ENCODE results near the gene NQO1.
"Not testable (repeated sequence)": the region's sequence is repeated elsewhere in the genome, so short reads cannot be mapped to it uniquely, and the experiment has no call there.

The NQO1 gene

DNA sequence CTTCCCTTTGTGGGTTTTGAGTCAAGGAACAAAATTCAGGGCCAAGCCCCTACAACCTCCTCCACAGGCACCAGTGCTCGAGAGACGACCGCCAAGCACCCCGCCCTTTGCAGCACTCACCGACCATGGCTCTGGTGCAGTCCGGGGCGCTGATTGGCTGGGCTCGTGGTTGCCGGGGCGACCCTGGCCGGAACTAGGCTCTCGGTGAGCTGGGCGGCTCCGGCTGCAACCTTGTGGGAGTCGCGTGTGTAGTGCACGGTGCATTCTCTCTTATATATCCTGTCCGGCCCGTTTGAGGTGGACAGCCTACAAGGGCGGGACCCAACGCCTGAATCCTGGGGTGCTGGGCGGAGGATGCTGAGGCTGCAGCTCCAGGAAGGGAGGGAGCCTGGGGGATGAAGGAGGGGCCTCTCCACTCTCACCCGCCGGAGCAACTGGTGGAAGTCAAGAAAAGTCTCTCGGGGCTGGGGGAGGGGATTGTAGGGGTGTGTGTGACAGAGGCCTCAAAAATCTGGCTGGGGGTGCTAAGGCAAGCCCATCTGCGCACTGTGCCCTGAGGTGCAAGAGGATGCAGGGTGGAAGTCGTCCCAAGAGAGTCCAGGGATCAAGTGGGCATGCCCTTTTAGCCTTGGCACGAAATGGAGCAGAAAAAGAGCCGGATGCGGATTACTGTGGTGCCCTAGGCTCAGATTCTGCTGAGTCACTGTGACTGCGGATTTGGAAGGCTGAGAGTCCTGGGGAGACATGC, at the start of gene NQO1:
TSS of gene NQO1 (minus strand) at position 248 of the 748 bp plus-strand sequence. CDS start at position 127, 121 bp downstream.
- DNase-seq (ENCODE audit: low spot score) = peak; percentile 92
- H3K4me1 Mint-ChIP-seq (ENCODE audit: low read depth) = peaks cover 40% of the 10 kb centered on the region
- H3K27ac Mint-ChIP-seq = peak within 1 kb of the TSS; percentile 95
- peak within 1 kb of the TSS; percentile 94 for H3K4me3 Mint-ChIP-seq
- peaks cover 2% of the 10 kb centered on the region for H3K36me3 Mint-ChIP-seq (ENCODE audit: low read depth)
- no peaks in the 10 kb centered on the region for H3K9me3 Mint-ChIP-seq
- no peaks in the 10 kb centered on the region for H3K27me3 Mint-ChIP-seq (ENCODE audit: low read depth)

DNA sequence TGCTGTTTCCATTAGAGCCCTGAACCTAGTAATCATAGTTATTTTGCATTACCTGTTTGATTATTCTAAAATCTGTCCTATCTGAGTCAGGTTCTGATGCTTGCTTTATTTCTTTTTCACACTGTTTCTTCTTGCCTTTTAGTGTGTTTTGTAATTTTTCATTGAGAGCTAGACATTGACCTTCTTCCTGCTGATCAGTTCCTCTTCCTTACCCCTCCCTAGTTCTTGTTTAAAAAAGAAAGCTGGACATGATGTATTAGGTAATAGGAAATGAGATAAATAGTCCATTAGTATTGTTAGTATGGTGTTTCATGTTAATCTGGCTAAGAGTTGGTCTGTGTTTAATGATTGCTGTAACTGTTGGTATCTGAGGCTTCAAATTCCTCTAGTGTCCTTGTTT, 49.2 kb upstream of the NQO1 start:
- H3K4me3 Mint-ChIP-seq = no peak overlapping the region
- peaks cover 15% of the 10 kb centered on the region for H3K4me1 Mint-ChIP-seq (ENCODE audit: low read depth)
- H3K27ac Mint-ChIP-seq = no peak overlapping the region

GRCh38 chr16:69773260-69773947, 47.0 kb upstream of the NQO1 start:
- H3K27ac Mint-ChIP-seq = no peak overlapping the region
- DNase-seq (ENCODE audit: low spot score) = no peak
- H3K9me3 Mint-ChIP-seq = peaks cover 18% of the 10 kb centered on the region
- no peak overlapping the region for H3K4me3 Mint-ChIP-seq
- no peaks in the 10 kb centered on the region for H3K27me3 Mint-ChIP-seq (ENCODE audit: low read depth)
- H3K4me1 Mint-ChIP-seq (ENCODE audit: low read depth) = peaks cover 18% of the 10 kb centered on the region
- H3K36me3 Mint-ChIP-seq (ENCODE audit: low read depth) = peaks cover 21% of the 10 kb centered on the region

More for the DNA sequence above, 49.2 kb upstream of the NQO1 start:
- Mint-ChIP-seq H3K36me3 (ENCODE audit: low read depth) (peaks cover 19% of the 10 kb centered on the region), H3K9me3 (peaks cover 18% of the 10 kb centered on the region), H3K27me3 (ENCODE audit: low read depth) (no peaks in the 10 kb centered on the region)
- no peak for DNase-seq (ENCODE audit: low spot score)

GRCh38 chr16:69771651-69771967, 45.2 kb upstream of the NQO1 start:
- no peak for DNase-seq (ENCODE audit: low spot score)
- Mint-ChIP-seq H3K27ac (no peak overlapping the region), H3K36me3 (ENCODE audit: low read depth) (peaks cover 19% of the 10 kb centered on the region), H3K4me3 (no peak overlapping the region), H3K27me3 (ENCODE audit: low read depth) (no peaks in the 10 kb centered on the region), H3K9me3 (peaks cover 18% of the 10 kb centered on the region), H3K4me1 (ENCODE audit: low read depth) (peaks cover 24% of the 10 kb centered on the region)

GRCh38 chr16:69769404-69769803, 43.0 kb upstream of the NQO1 start:
- Mint-ChIP-seq H3K27ac (no peak overlapping the region), H3K36me3 (ENCODE audit: low read depth) (peaks cover 9% of the 10 kb centered on the region), H3K4me1 (ENCODE audit: low read depth) (peaks cover 24% of the 10 kb centered on the region), H3K4me3 (no peak overlapping the region), H3K9me3 (no peaks in the 10 kb centered on the region), H3K27me3 (ENCODE audit: low read depth) (no peaks in the 10 kb centered on the region)
- DNase-seq (ENCODE audit: low spot score) = no peak

DNA sequence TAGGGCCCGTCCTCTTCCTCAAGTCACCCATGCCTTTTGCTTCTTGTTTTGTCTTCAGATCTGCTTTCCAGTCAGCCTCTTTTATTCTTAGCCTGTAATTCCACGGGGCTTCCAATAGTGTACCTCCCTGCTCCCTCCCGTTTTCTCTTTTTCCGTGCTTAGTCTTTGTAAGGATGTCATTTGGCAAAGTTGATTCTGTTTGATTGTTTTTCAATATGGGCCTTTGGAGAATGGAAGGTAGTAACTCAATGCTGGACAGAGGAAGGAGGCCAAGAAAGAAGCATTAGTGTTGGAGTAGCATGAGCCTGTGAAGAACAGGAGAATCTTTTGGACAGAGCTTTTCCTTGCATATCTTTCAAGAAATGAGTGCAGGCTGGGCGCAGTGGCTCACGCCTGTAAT, 42.3 kb upstream of the NQO1 start:
- Mint-ChIP-seq H3K27me3 (ENCODE audit: low read depth) (no peaks in the 10 kb centered on the region), H3K36me3 (ENCODE audit: low read depth) (peaks cover 9% of the 10 kb centered on the region), H3K4me3 (no peak overlapping the region), H3K4me1 (ENCODE audit: low read depth) (peaks cover 25% of the 10 kb centered on the region), H3K27ac (no peak overlapping the region), H3K9me3 (no peaks in the 10 kb centered on the region)
- DNase-seq (ENCODE audit: low spot score) = no peak

DNA sequence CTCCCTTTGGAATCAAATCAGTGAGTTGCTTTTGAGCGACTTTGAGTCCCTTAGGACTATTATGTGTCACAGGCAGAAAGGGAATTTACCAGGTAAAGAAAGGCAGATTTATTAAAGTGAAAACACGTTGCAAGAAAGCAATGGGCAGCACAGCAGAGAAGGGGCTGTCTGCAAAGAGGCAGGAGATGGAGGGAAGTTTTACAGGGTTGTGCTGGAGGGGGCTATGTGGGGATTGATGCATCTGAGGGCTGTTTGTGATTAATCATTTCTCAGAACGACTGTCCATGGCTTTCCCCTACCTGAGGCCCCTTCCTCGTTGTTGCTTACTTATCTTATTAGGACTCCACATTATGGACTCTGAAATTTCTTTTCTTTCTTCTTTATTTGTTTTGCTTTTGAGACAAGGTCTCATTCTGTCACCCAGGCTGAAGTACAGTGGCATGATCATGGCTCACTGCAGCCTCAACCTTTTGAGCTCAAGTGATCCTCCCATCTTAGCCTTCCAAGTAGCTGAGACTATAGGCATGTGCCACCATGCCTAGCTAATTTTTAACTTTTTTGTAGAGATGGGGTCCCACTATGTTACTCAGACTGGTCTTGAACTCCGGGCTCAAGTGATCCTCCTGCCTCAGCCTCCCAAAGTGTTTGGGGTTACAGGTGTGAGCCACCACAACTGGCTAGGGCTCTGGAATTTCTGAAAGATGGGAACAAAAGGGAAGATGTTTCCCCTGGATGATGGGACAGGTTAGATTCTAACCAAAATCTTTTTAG, 41.3 kb upstream of the NQO1 start:
- H3K27ac Mint-ChIP-seq = no peak overlapping the region

DNA sequence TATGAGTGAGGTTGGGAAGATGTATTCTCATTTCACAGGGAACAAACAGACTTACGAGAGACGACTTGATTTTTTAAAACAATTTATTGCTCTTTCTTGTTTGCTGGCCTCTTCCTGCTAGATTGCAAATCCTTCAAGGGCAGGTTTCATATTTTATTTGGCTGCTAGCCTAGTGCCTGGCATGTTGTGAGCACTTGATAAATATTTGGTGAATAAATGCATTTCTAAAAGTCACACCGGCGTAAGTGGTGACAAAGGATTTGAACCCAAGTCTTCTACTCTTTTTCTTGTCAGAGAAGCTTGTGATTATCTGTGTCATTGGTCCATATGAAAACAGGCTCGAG, 37.2 kb upstream of the NQO1 start:
- no peak for DNase-seq (ENCODE audit: low spot score)
- peak overlapping the region; percentile 96 for H3K27ac Mint-ChIP-seq
- H3K4me1 Mint-ChIP-seq (ENCODE audit: low read depth) = peaks cover 27% of the 10 kb centered on the region
- peak overlapping the region; percentile 93 for H3K4me3 Mint-ChIP-seq
- no peaks in the 10 kb centered on the region for H3K27me3 Mint-ChIP-seq (ENCODE audit: low read depth)
- no peaks in the 10 kb centered on the region for H3K9me3 Mint-ChIP-seq
- H3K36me3 Mint-ChIP-seq (ENCODE audit: low read depth) = peaks cover 10% of the 10 kb centered on the region

More for the DNA sequence above, 41.3 kb upstream of the NQO1 start:
- Mint-ChIP-seq H3K4me3 (no peak overlapping the region), H3K36me3 (ENCODE audit: low read depth) (peaks cover 12% of the 10 kb centered on the region), H3K9me3 (no peaks in the 10 kb centered on the region), H3K27me3 (ENCODE audit: low read depth) (no peaks in the 10 kb centered on the region), H3K4me1 (ENCODE audit: low read depth) (peaks cover 26% of the 10 kb centered on the region)
- DNase-seq (ENCODE audit: low spot score) = no peak

DNA sequence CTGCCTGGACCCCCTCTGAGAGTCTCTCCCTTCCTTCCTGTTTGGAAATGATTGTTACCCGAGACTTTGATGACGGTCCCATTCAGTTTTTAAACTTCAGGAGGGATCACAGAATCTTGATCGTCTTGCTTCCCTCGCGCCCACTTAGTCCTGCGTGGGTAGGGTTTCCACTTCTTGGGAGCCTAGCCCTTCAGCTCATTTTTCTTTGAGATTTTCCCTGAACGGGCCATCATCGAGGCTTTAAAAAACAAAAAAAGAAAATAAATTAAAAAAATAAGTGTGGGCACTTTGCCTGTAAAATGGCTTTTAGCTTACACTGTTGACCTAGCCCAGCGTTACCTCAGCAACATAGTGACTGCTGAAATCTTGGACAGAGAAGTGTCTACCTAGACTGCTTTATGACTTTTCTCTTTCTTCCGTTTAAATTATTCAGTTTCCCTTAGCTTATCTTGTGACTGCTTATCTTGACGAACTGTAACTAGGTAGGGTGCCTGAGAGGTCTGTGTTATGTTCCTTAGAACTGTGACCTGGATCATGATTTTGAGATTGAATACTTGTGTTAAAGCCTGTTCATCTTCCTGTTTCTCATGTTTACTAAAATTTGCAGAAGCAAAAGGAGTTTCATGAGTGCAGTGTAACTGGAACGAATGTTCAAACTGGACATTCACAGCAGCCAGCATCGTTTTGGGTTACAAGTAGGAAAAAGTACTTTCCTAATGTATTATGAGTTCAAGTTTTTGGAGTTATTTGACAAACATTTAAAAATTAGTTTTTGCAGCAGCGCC, 36.6 kb upstream of the NQO1 start:
- Mint-ChIP-seq H3K36me3 (ENCODE audit: low read depth) (peaks cover 10% of the 10 kb centered on the region), H3K9me3 (no peaks in the 10 kb centered on the region), H3K27ac (peak overlapping the region; percentile 96), H3K27me3 (ENCODE audit: low read depth) (no peaks in the 10 kb centered on the region), H3K4me3 (peak overlapping the region; percentile 93), H3K4me1 (ENCODE audit: low read depth) (peaks cover 26% of the 10 kb centered on the region)
- DNase-seq (ENCODE audit: low spot score) = no peak

DNA sequence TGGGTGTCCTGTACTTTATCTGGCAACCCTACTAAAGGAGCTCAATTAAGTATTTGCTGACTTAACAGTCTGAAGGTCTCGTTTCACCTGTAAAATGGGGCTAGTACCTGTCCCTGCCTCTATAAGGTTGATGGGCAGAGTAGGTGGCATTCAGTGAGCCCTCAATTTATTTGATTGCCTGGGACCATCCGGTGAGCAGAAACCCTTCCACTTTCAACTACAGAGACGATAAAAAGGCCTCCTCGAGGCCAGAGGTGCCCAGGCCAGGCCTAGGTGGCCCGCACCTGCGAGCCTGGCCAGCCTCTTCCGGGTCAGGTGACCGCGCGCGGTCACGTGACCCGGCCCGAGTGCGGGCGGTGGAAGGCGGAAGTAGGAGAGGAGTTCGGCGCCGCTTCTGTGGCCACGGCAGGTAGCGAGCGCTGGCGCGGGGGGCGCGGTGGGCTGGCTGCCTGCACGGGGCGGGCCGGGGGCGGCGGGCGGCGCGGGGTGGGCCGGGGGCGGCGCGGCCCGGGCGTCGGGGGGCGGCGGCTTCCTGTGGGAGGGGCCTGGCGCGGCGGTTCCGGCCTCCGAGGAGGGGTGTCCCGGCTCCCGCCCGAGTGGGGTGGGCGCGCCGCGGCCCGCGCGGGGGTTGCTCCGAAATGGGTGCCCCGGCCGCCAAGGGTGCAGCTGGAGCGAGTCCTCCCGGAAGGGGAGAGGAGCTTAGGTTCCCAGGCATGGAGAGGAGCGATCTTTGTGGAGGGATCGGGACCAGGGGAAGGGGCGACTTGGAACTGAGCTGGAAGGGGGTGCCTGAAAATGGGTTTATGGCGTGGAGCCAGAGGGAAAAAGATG, 35.8 kb upstream of the NQO1 start, which contains the start of gene WWP2:
TSS of gene WWP2 (plus strand) at position 350 of the 831 bp plus-strand sequence. CDS start 24,679 bp downstream, outside the sequence.
- Mint-ChIP-seq H3K36me3 (ENCODE audit: low read depth) (peaks cover 10% of the 10 kb centered on the region), H3K27me3 (ENCODE audit: low read depth) (no peaks in the 10 kb centered on the region)
- peak; percentile 68 for DNase-seq (ENCODE audit: low spot score)

DNA sequence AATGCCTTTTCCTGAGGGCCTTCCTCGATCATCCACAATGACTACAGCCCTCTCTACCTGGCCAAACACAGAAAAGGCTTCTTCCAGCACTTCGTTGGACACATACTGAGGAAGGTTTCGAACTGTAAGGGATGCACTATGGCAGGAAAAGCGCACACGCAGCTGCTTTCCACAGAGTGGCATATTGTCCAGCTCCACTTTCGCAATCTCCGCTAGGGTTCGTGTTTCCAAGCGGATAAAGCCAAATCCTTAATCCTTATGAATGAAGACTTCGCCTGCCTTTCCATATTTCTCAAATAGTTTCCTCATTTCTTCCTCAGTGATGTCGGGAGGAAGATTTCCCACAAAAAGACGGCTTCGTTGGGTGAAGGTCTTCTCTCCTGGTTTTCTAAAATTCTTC, 31.0 kb upstream of the NQO1 start:
- H3K27ac Mint-ChIP-seq; H3K4me3 Mint-ChIP-seq; DNase-seq (ENCODE audit: low spot score); H3K9me3 Mint-ChIP-seq; H3K27me3 Mint-ChIP-seq (ENCODE audit: low read depth): not testable (repeated sequence)
- Mint-ChIP-seq H3K4me1 (ENCODE audit: low read depth) (peaks cover 21% of the 10 kb centered on the region), H3K36me3 (ENCODE audit: low read depth) (peaks cover 15% of the 10 kb centered on the region)

More for the DNA sequence above, 35.8 kb upstream of the NQO1 start, which contains the start of gene WWP2:
- Mint-ChIP-seq H3K9me3 (no peaks in the 10 kb centered on the region), H3K4me3 (peak within 1 kb of the TSS; percentile 93), H3K27ac (peak within 1 kb of the TSS; percentile 96), H3K4me1 (ENCODE audit: low read depth) (peaks cover 24% of the 10 kb centered on the region)

DNA sequence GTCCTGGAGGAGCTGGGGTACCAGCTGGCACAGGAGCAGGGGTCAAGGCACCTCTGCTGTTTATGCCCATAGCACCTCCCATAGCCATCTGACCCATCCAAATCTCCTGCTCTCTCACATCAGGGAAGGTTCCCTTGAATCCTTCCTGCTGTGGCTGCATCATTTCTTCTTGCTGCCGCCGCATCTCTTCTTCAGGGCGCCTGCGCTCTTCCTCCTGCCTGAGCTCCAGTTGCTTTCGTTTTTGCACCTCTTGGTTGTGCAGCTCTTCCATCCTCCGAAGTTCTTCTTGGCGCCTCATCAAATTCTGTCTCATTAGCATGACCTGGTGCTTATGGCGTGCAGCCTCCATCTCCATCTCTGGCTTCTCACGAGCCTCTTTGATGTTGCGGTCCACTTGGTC, 30.3 kb upstream of the NQO1 start:
- Mint-ChIP-seq H3K4me1 (ENCODE audit: low read depth) (peaks cover 23% of the 10 kb centered on the region), H3K27me3 (ENCODE audit: low read depth) (no peaks in the 10 kb centered on the region), H3K36me3 (ENCODE audit: low read depth) (peaks cover 22% of the 10 kb centered on the region), H3K4me3 (no peak overlapping the region), H3K9me3 (no peaks in the 10 kb centered on the region), H3K27ac (no peak overlapping the region)
- DNase-seq (ENCODE audit: low spot score) = no peak
